NCI-H2227 (cell line): ENCODE measurements around the gene GDAP2.
"Not testable (repeated sequence)": the region's sequence is repeated elsewhere in the genome, so short reads cannot be mapped to it uniquely, and the experiment has no call there.

Source experiments
- DNase-seq: peaks from one replicate; lab custom pipeline; 2025; ENCODE audit not compliant: unreplicated experiment; lab: John Stamatoyannopoulos, UW

Gene GDAP2

GRCh38 chr1:117929343-117930172 lies at the start of gene GDAP2, which contains the start of gene WDR3:
TSS of gene GDAP2 (minus strand) at chr1:117929621. CDS start at chr1:117920357, 9,264 bp downstream.
TSS of gene WDR3 (plus strand) at chr1:117929739. CDS start at chr1:117933320, 3,581 bp downstream.
- DNase-seq, result peak; percentile 98

GRCh38 chr1:117976381-117976780 lies 47.0 kb upstream of the GDAP2 start:
- no peak for DNase-seq

- no peak for DNase-seq
Observed at GRCh38 chr1:117971777-117972176, 42.4 kb upstream of the GDAP2 start.

GRCh38 chr1:117970252-117970651 lies 40.8 kb upstream of the GDAP2 start:
- no peak for DNase-seq

GRCh38 chr1:117967881-117968280 lies 38.5 kb upstream of the GDAP2 start:
- no peak for DNase-seq

- no peak for DNase-seq
Observed at GRCh38 chr1:117967477-117967876, 38.1 kb upstream of the GDAP2 start.

GRCh38 chr1:117964290-117965038 lies 35.0 kb upstream of the GDAP2 start:
- no peak for DNase-seq

GRCh38 chr1:117959364-117959763 lies 29.9 kb upstream of the GDAP2 start:
- no peak for DNase-seq

- no peak for DNase-seq
Observed at GRCh38 chr1:117952386-117952785, 23.0 kb upstream of the GDAP2 start.

GRCh38 chr1:117942293-117942692 lies 12.9 kb upstream of the GDAP2 start:
- DNase-seq, result no peak

- DNase-seq, result no peak
Observed at GRCh38 chr1:117933769-117934168, 4.3 kb upstream of the GDAP2 start.

- no peak for DNase-seq
Observed at GRCh38 chr1:117932576-117932975, 3.2 kb upstream of the GDAP2 start.

GRCh38 chr1:117930484-117930883 lies 1.1 kb upstream of the GDAP2 start:
- DNase-seq, result no peak

GRCh38 chr1:117930173-117930447 lies 689 bp upstream of the GDAP2 start:
- DNase-seq, result no peak

- peak; percentile 61 for DNase-seq
Observed at GRCh38 chr1:117928881-117929342, 509 bp downstream of the GDAP2 start.

GRCh38 chr1:117925981-117926380 lies 3.4 kb downstream of the GDAP2 start:
- DNase-seq, result no peak

- DNase-seq, result not testable (repeated sequence)
Observed at GRCh38 chr1:117922717-117923116, 6.7 kb downstream of the GDAP2 start.

- no peak for DNase-seq
Observed at GRCh38 chr1:117921991-117922390, 7.4 kb downstream of the GDAP2 start.

GRCh38 chr1:117919376-117919775 lies 10.0 kb downstream of the GDAP2 start:
- DNase-seq, result no peak

- no peak for DNase-seq
Observed at GRCh38 chr1:117911051-117911450, 18.4 kb downstream of the GDAP2 start.

- DNase-seq, result no peak
Observed at GRCh38 chr1:117905019-117905418, 24.4 kb downstream of the GDAP2 start.

GRCh38 chr1:117904485-117904884 lies 24.9 kb downstream of the GDAP2 start:
- DNase-seq, result no peak
